Measurements from ENCODE around the gene PTPRJ.

Gene PTPRJ

GRCh38 chr11:47969401-47969800 is 11.0 kb upstream of the PTPRJ start:
- DNase-seq: no peak

- no peak for DNase-seq
These were observed 8.9 kb upstream of the PTPRJ start for GRCh38 chr11:47971501-47971900.

GRCh38 chr11:47973173-47973572 is 7.2 kb upstream of the PTPRJ start:
- DNase-seq: no peak

GRCh38 chr11:47976931-47977330 is 3.4 kb upstream of the PTPRJ start:
- no peak for DNase-seq

DNA sequence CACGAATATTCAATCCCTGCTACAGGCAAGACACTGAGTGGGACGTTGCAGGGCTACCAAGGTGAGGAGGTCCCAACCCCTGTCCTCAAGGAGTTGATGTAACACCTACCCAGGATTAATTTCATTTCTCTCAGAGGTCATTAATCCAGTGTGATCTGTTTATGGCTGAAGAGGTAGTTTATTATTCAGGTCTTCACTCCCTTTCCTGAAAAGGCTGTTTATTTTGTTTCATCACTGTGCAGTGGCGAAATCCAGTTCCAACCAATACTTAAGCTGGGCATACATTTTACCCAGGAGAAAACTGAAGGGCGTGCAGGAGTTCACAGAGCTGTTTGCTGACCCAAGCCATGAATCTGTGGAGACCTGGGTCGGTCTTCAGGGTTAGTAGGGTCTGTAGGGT is 2.7 kb upstream of the PTPRJ start:
- DNase-seq: no peak

GRCh38 chr11:47979378-47980087 is 826 bp upstream of the PTPRJ start:
- no peak for DNase-seq

DNA sequence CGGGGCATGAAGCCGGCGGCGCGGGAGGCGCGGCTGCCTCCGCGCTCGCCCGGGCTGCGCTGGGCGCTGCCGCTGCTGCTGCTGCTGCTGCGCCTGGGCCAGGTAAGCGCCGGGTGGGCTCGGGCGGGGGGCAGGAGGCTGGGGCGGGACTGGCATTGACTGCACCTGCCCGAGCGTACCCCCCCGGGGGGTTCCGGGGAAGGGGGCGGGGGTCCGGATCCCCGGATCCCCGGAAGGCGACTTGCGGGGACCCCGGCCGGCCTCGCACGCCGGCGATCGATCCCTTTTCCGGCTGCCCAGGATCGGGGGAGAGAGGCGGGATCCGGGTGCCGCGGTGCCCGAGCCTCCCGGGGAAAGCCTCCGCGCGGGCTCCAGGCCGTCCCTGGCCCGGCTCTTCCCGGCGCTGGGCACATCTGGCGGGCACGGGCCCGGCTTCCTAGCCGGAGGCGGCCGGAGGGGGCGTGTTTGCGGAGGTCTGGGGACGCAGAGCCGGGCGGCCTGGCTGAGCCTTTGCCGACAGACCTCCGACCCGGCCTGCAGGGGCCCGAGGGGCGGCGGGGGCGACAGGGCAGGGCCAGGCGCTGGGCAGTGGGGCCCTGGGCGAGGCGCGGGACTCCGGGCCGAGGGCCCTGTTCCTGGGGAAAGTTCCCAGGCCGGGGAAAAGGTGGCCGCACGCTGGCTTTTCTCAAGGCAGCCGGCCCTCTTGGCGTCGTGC is 705 bp downstream of the PTPRJ start:
- no peak for DNase-seq

DNA sequence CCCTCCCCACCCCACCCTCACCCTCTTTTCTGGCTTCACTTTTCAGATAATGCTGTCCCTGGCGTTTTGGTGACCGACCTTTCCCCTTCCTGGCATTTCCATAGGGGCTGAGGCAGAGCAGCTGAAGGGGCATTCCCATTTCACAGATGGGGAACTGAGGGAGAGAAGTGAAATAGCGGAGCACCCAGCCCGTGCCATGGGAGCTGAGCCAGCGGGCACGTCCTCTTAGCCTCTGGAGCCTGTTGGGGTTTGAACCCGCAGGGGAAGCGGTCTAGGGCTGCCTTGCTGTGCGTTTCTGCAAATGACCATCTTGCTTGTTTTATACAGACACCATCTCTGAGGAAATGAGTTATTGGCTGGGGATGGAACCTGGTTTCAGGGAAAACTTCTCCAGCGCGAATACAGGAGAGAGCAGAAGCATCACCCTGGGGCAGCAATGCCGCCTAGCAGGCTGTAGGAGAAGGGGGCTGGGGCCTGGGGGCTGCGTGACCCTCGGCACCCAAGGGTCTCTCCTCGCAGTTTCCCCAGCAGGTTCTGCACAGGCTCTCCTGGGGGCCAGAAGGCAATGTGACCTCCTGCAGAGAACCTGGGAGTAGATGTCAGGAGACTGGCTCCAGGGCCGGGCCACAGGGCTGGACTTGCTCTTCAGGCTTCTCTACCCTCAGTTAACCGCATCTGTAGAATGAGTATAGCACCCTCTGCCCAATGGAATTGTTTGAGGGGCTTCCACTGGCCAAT is 1.5 kb downstream of the PTPRJ start:
- no peak for DNase-seq

- DNase-seq: no peak
These were observed 2.3 kb downstream of the PTPRJ start for GRCh38 chr11:47982616-47983015.

GRCh38 chr11:47983464-47984397 is 3.4 kb downstream of the PTPRJ start:
- no peak for DNase-seq

DNA sequence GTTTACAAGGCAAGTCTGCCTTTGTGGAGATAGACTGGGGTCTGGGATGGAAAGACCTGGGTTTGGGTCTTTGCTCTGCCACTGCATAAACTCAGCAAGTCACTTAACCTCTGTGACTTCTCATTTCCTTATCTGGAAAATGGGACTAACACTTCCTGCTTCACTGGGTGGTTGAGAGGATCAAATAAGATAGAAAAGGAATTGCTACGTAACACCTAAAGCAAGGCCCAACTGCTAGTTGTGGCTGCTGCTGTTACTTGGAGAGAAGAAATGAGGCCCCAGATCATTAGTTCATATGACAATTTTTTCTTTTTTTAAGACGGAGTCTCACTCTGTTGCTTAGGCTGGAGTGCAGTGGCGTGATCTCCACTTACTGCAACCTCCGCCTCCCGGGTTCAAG is 5.9 kb downstream of the PTPRJ start:
- DNase-seq: peak; percentile 21

GRCh38 chr11:47986742-47987141 is 6.4 kb downstream of the PTPRJ start:
- no peak for DNase-seq

DNA sequence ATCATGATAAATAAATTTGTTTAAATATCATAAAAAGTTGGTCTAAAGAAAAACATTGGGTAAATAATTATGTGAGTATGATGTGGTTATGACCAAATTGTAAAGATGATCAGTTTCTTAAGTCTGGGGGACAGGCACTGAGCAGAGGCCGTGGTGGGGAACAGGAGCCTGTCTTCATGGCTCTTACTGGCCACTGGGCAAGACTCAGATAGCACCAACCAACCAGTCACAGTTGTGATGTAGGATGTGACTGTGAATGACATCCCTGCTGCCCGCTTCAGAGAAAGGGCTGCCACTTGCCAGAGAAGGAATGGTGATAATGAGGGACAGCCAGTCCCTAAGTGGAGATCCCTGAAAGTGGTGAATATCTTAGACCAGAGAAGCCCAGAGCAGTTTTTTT is 7.0 kb downstream of the PTPRJ start:
- no peak for DNase-seq

DNA sequence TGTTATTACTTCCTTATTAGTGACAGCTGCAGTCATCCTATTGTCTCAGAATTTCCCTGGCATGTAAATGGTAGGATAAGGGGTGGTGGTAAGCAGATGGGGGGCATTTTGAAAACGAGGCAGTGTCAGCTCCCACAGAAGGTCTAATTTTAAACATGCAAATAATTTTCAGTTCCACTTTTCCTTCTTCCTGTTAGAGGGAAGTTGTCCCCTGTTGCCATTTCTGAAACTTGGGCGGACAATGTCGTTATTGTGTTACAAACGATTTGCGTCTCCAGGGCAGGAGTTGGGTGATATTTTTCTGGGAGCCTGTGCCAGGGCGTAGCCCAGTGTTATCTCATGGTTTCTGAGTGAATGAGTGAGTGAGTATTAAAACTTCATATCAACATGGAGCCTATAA is 7.4 kb downstream of the PTPRJ start:
- no peak for DNase-seq

- no peak for DNase-seq
These were observed 9.4 kb downstream of the PTPRJ start for GRCh38 chr11:47989779-47990178.

- peak; percentile 73 for DNase-seq
These were observed 11.0 kb downstream of the PTPRJ start for GRCh38 chr11:47991266-47991830.

DNA sequence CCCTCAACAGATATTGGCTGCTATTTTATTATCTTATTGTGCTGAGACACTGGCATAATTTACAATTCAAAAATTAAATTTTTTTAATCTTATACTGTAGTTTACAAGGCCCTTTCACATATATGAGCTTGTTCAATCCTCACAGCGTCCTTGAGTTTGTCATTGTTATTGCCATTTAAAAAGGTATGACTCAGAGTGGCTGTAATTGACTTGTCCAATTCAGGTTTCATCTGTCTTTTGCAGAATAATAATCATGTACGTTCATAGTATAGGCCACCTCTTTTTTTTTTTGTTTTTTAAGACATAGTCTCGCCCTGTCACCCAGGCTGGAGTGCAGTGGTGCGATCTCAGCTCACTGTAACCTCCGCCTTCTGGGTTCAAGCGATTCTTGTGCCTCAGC is 11.5 kb downstream of the PTPRJ start:
- no peak for DNase-seq

- peak; percentile 51 for DNase-seq
These were observed 12.8 kb downstream of the PTPRJ start for GRCh38 chr11:47992959-47993820.

GRCh38 chr11:47994417-47994816 is 14.1 kb downstream of the PTPRJ start:
- no peak for DNase-seq

DNA sequence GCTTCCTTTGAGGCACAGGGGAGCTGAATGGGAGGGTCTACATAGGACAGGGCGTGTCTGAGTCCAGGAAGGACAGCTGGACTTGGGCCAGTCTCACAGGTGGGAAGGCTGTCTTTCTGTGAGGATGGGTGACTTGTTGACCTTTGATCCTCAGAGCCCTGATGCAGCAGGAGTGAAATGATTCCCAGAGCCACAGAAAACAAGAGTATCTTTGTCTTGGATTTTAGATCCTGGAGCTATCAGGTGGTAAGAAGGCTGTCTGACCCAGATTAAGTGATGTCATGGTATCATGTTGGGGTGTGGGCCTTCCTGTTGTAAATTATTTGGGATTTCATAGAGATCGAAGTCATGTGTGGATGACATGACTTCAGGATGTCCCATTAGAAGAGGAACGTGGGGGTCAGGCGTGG is 15.0 kb downstream of the PTPRJ start:
- no peak for DNase-seq
